Activated CD8-positive, alpha-beta T cell treated with anti-CD3 and anti-CD28 coated beads, Interleukin-2, amount 10 ng/mL, durations not matched to agents 7 days and 5 days (primary cell): ENCODE measurements around the gene PHF21A. TPM values are rescaled to one million over a fixed set of nuclear protein-coding genes. Genes with fewer than 3 reads are reported as not detected.

ENCODE experiments used
- ATAC-seq: fragments of 150-1000 bp; cut with Tn5 transposase; one replicate; pipeline ENCODE4 v1.10.0; 2021; ENCODE audit warnings: moderate library complexity
- CTCF ChIA-PET: fragments of 350-600 bp; sonication (Branson Sonifier 250); formaldehyde crosslinking; loops from one replicate; lab custom pipeline; 2021; ENCODE audit warnings: antibody characterized with exemption; lab: Charles Lee
- POLR2A ChIA-PET: fragments of 350-600 bp; sonication (Branson Sonifier 250); formaldehyde crosslinking; loops from one replicate; lab custom pipeline; 2021; ENCODE audit warnings: antibody characterized with exemption; lab: Charles Lee
- DNase-seq: peaks from one replicate; pipeline ENCODE4 v3.0.0-alpha.2; 2020
- H3K27ac Mint-ChIP-seq: one replicate; pipeline ENCODE4 v1.8.0; 2021; ENCODE audit warnings: mild to moderate bottlenecking, mixed read lengths
- H3K27me3 Mint-ChIP-seq: one replicate; pipeline ENCODE4 v1.8.0; 2021; ENCODE audit warnings: low read depth, mixed read lengths
- H3K36me3 Mint-ChIP-seq: one replicate; pipeline ENCODE4 v1.8.0; 2021; ENCODE audit warnings: low read depth, mixed read lengths
- H3K4me1 Mint-ChIP-seq: one replicate; pipeline ENCODE4 v1.8.0; 2021; ENCODE audit warnings: low read depth, mixed read lengths
- H3K4me3 Mint-ChIP-seq: one replicate; pipeline ENCODE4 v1.8.0; 2021; ENCODE audit warnings: mild to moderate bottlenecking, mixed read lengths
- H3K9me3 Mint-ChIP-seq: one replicate; pipeline ENCODE4 v1.8.0; 2022; ENCODE audit warnings: mixed read lengths; ENCODE audit not compliant: insufficient read depth
- total RNA-seq, 2 experiments: library from RNA; stranded (reverse); gene quantifications; one replicate each; pipeline ENCODE4 v1.2.3, GENCODE V29; 2021

PHF21A gene
- total RNA-seq, 2 experiments from 2014 or later = 26.9 to 27.0 TPM

GRCh38 chr11:45973601-45974000, 147.7 kb downstream of the PHF21A start:
- H3K4me1 Mint-ChIP-seq = no peaks in the 10 kb centered on the region
- CTCF ChIA-PET = no interaction called here
- H3K9me3 Mint-ChIP-seq = no peaks in the 10 kb centered on the region
- no peaks in the 10 kb centered on the region for H3K27me3 Mint-ChIP-seq
- no peak for ATAC-seq
- no peak overlapping the region for H3K4me3 Mint-ChIP-seq
- POLR2A ChIA-PET = no interaction called here
- no peak overlapping the region for H3K27ac Mint-ChIP-seq
- peaks cover 7% of the 10 kb centered on the region for H3K36me3 Mint-ChIP-seq
- DNase-seq = no peak

GRCh38 chr11:45968901-45969300, 152.4 kb downstream of the PHF21A start:
- ATAC-seq (no peak), DNase-seq (no peak)
- Mint-ChIP-seq H3K4me1 (no peaks in the 10 kb centered on the region), H3K9me3 (no peaks in the 10 kb centered on the region), H3K27me3 (no peaks in the 10 kb centered on the region), H3K4me3 (no peak overlapping the region), H3K27ac (no peak overlapping the region), H3K36me3 (peaks cover 7% of the 10 kb centered on the region)
- CTCF ChIA-PET = interaction anchor here (1.9 kb wide), 1 partner anchor 37 kb away, joined by 12 read pairs; no protein-coding TSS in a partner anchor
- POLR2A ChIA-PET = no interaction called here

GRCh38 chr11:45967506-45967905, 153.7 kb downstream of the PHF21A start:
- Mint-ChIP-seq H3K27ac (no peak overlapping the region), H3K4me1 (no peaks in the 10 kb centered on the region), H3K36me3 (peaks cover 7% of the 10 kb centered on the region), H3K9me3 (no peaks in the 10 kb centered on the region), H3K4me3 (no peak overlapping the region), H3K27me3 (no peaks in the 10 kb centered on the region)
- ChIA-PET POLR2A (no interaction called here), CTCF (interaction anchor here (4.2 to 4.9 kb wide), 3 partner anchors 18 to 342 kb away, joined by 29 to 83 read pairs (median 58); no protein-coding TSS in a partner anchor)
- ATAC-seq (no peak), DNase-seq (no peak)

- Mint-ChIP-seq H3K9me3 (no peaks in the 10 kb centered on the region), H3K27ac (no peak overlapping the region), H3K36me3 (peaks cover 7% of the 10 kb centered on the region), H3K4me3 (no peak overlapping the region), H3K4me1 (no peaks in the 10 kb centered on the region), H3K27me3 (no peaks in the 10 kb centered on the region)
- DNase-seq (peak; percentile 69), ATAC-seq (peak; percentile 91)
- ChIA-PET CTCF (interaction anchor here (0.8 to 4.9 kb wide), 62 partner anchors 9 to 594 kb away, joined by 3 to 83 read pairs (median 5); partner anchors contain the start of genes CRY2, PEX16 and SLC35C1), POLR2A (interaction anchor here (0.8 kb wide), 1 partner anchor 14 kb away, joined by 4 read pairs; no protein-coding TSS in a partner anchor)
Measured at GRCh38 chr11:45964911-45965389, 156.3 kb downstream of the PHF21A start.

- Mint-ChIP-seq H3K9me3 (no peaks in the 10 kb centered on the region), H3K36me3 (no peaks in the 10 kb centered on the region), H3K4me1 (no peaks in the 10 kb centered on the region), H3K27ac (no peak overlapping the region), H3K27me3 (no peaks in the 10 kb centered on the region), H3K4me3 (no peak overlapping the region)
- ChIA-PET POLR2A (no interaction called here), CTCF (interaction anchor here (0.7 kb wide), 1 partner anchor 14 kb away, joined by 3 read pairs; no protein-coding TSS in a partner anchor)
- ATAC-seq (no peak), DNase-seq (no peak)
Measured at GRCh38 chr11:45961751-45962240, 159.5 kb downstream of the PHF21A start.

GRCh38 chr11:45960387-45961095, 160.7 kb downstream of the PHF21A start:
- POLR2A ChIA-PET = no interaction called here
- no peak for DNase-seq
- no peak for ATAC-seq
- Mint-ChIP-seq H3K4me3 (no peak overlapping the region), H3K4me1 (no peaks in the 10 kb centered on the region), H3K27ac (no peak overlapping the region), H3K36me3 (peaks cover under 1% of the 10 kb centered on the region), H3K9me3 (no peaks in the 10 kb centered on the region), H3K27me3 (no peaks in the 10 kb centered on the region)
- CTCF ChIA-PET = interaction anchor here (0.6 to 1.1 kb wide), 2 partner anchors 9 to 46 kb away, joined by 4 read pairs; no protein-coding TSS in a partner anchor

GRCh38 chr11:45959851-45960250, 161.4 kb downstream of the PHF21A start:
- CTCF ChIA-PET = interaction anchor here (0.7 to 1.0 kb wide), 3 partner anchors 10 to 188 kb away, joined by 3 to 4 read pairs (median 3); no protein-coding TSS in a partner anchor
- ATAC-seq = no peak

GRCh38 chr11:45949992-45950407, 171.3 kb downstream of the PHF21A start:
- Mint-ChIP-seq H3K36me3 (peaks cover 15% of the 10 kb centered on the region), H3K27me3 (no peaks in the 10 kb centered on the region), H3K27ac (no peak overlapping the region), H3K4me3 (no peak overlapping the region), H3K4me1 (no peaks in the 10 kb centered on the region), H3K9me3 (no peaks in the 10 kb centered on the region)
- POLR2A ChIA-PET = interaction anchor here (0.6 kb wide), 1 partner anchor 10 kb away, joined by 5 read pairs; no protein-coding TSS in a partner anchor
- DNase-seq (no peak), ATAC-seq (no peak)
- CTCF ChIA-PET = interaction anchor here (1.1 to 7.1 kb wide), 3 partner anchors 16 to 34 kb away, joined by 3 to 58 read pairs (median 4); no protein-coding TSS in a partner anchor

More at GRCh38 chr11:45959851-45960250, 161.4 kb downstream of the PHF21A start:
- Mint-ChIP-seq H3K4me3 (no peak overlapping the region), H3K36me3 (peaks cover 5% of the 10 kb centered on the region), H3K4me1 (no peaks in the 10 kb centered on the region), H3K9me3 (no peaks in the 10 kb centered on the region), H3K27me3 (no peaks in the 10 kb centered on the region), H3K27ac (no peak overlapping the region)
- no peak for DNase-seq
- POLR2A ChIA-PET = no interaction called here

GRCh38 chr11:45948356-45948755, 172.9 kb downstream of the PHF21A start:
- no peak overlapping the region for H3K27ac Mint-ChIP-seq
- H3K9me3 Mint-ChIP-seq = no peaks in the 10 kb centered on the region
- ChIA-PET CTCF (interaction anchor here (0.6 to 7.1 kb wide), 2 partner anchors 13 to 17 kb away, joined by 3 to 58 read pairs; no protein-coding TSS in a partner anchor), POLR2A (no interaction called here)
- DNase-seq = no peak
- H3K4me3 Mint-ChIP-seq = no peak overlapping the region
- no peaks in the 10 kb centered on the region for H3K4me1 Mint-ChIP-seq
- ATAC-seq = no peak
- H3K27me3 Mint-ChIP-seq = no peaks in the 10 kb centered on the region
- H3K36me3 Mint-ChIP-seq = peaks cover 14% of the 10 kb centered on the region

GRCh38 chr11:45947885-45948284, 173.4 kb downstream of the PHF21A start:
- Mint-ChIP-seq H3K36me3 (peaks cover 14% of the 10 kb centered on the region), H3K9me3 (no peaks in the 10 kb centered on the region), H3K27me3 (no peaks in the 10 kb centered on the region), H3K4me3 (no peak overlapping the region), H3K4me1 (no peaks in the 10 kb centered on the region), H3K27ac (no peak overlapping the region)
- CTCF ChIA-PET = interaction anchor here (0.6 to 7.1 kb wide), 2 partner anchors 14 to 18 kb away, joined by 3 to 58 read pairs; no protein-coding TSS in a partner anchor
- DNase-seq = no peak
- POLR2A ChIA-PET = no interaction called here
- no peak for ATAC-seq

GRCh38 chr11:45945397-45945999, 175.8 kb downstream of the PHF21A start:
- CTCF ChIA-PET = interaction anchor here (1.1 to 1.6 kb wide), 3 partner anchors 20 to 293 kb away, joined by 3 to 6 read pairs (median 3); no protein-coding TSS in a partner anchor
- Mint-ChIP-seq H3K4me3 (no peak overlapping the region), H3K36me3 (peaks cover 14% of the 10 kb centered on the region), H3K27ac (no peak overlapping the region), H3K9me3 (no peaks in the 10 kb centered on the region), H3K27me3 (no peaks in the 10 kb centered on the region), H3K4me1 (no peaks in the 10 kb centered on the region)
- DNase-seq (no peak), ATAC-seq (no peak)
- POLR2A ChIA-PET = no interaction called here
